GM19025 (cell line): ENCODE measurements around the gene SH3BGRL.
"Not testable (repeated sequence)": the region's sequence is repeated elsewhere in the genome, so short reads cannot be mapped to it uniquely, and the experiment has no call there.

Experiments
- ATAC-seq: cut with Tn5 transposase; IDR thresholded peaks from one replicate; pipeline ENCODE4 v1.9.1; 2021; ENCODE audit warnings: mild to moderate bottlenecking, low read depth, moderate library complexity; ENCODE audit not compliant: unreplicated experiment

Gene SH3BGRL

GRCh38 chrX:81259020-81259713 is 57.3 kb downstream of the SH3BGRL start:
- no peak for ATAC-seq

- ATAC-seq: no peak
Observed at GRCh38 chrX:81259714-81260395, 58.0 kb downstream of the SH3BGRL start.

GRCh38 chrX:81261576-81261975 is 59.7 kb downstream of the SH3BGRL start:
- ATAC-seq: no peak

GRCh38 chrX:81263059-81263458 is 61.2 kb downstream of the SH3BGRL start:
- no peak for ATAC-seq

GRCh38 chrX:81278616-81279015 is 76.7 kb downstream of the SH3BGRL start:
- ATAC-seq: no peak

- ATAC-seq: no peak
Observed at GRCh38 chrX:81280148-81280547, 78.2 kb downstream of the SH3BGRL start.

GRCh38 chrX:81286075-81286474 is 84.2 kb downstream of the SH3BGRL start:
- ATAC-seq: no peak

GRCh38 chrX:81286608-81287007 is 84.7 kb downstream of the SH3BGRL start:
- ATAC-seq: no peak

- ATAC-seq: no peak
Observed at GRCh38 chrX:81291996-81292395, 90.1 kb downstream of the SH3BGRL start.

- ATAC-seq: no peak
Observed at GRCh38 chrX:81294101-81294500, 92.2 kb downstream of the SH3BGRL start.

GRCh38 chrX:81301877-81302276 is 100.0 kb downstream of the SH3BGRL start:
- ATAC-seq: no peak

- ATAC-seq: no peak
Observed at GRCh38 chrX:81304563-81304962, 102.7 kb downstream of the SH3BGRL start.

GRCh38 chrX:81305240-81305639 is 103.3 kb downstream of the SH3BGRL start:
- ATAC-seq: no peak

GRCh38 chrX:81308086-81308829 is 106.4 kb downstream of the SH3BGRL start:
- ATAC-seq: no peak

- no peak for ATAC-seq
Observed at GRCh38 chrX:81316163-81316562, 114.3 kb downstream of the SH3BGRL start.

GRCh38 chrX:81331653-81332052 is 129.8 kb downstream of the SH3BGRL start:
- not testable (repeated sequence) for ATAC-seq

- no peak for ATAC-seq
Observed at GRCh38 chrX:81336455-81337152, 134.7 kb downstream of the SH3BGRL start.

GRCh38 chrX:81337805-81338204 is 135.9 kb downstream of the SH3BGRL start:
- ATAC-seq: no peak

- ATAC-seq: no peak
Observed at GRCh38 chrX:81338924-81339323, 137.0 kb downstream of the SH3BGRL start.

GRCh38 chrX:81345296-81345695 is 143.4 kb downstream of the SH3BGRL start:
- ATAC-seq: not testable (repeated sequence)
